GM12878 (cell line): ENCODE data around the gene CDKL1. TPM values are rescaled to one million over a fixed set of nuclear protein-coding genes. Genes with fewer than 3 reads are reported as not detected.

Experiments used
- ATAC-seq: fragments of 200-7000 bp; cut with Tn5 transposase; 3 replicates; pipeline ENCODE4 v1.9.1; 2020; ENCODE audit warnings: mild to moderate bottlenecking, moderate library complexity
- BruUV-seq: library from RNA; stranded (reverse); fragments of 400-500 nt; replicated peaks from 2 replicates; lab custom pipeline; 2021; lab: Mats Ljungman, UMichigan
- CTCF ChIA-PET: fragments of 300-600 bp; sonication (Branson Sonifier 250); formaldehyde crosslinking; extraction: SDS; loops from one replicate; lab custom pipeline; 2021; ENCODE audit warnings: inconsistent platforms; lab: Yijun Ruan, JAX
- POLR2A ChIA-PET: fragments of 350-600 bp; formaldehyde crosslinking; extraction: SDS; loops from one replicate; lab custom pipeline; 2021; ENCODE audit warnings: inconsistent platforms; lab: Charles Lee
- RAD21 ChIA-PET: fragments of 300-600 bp; sonication (Branson Sonifier 250); formaldehyde crosslinking; loops from one replicate; lab custom pipeline; 2023; ENCODE audit warnings: antibody characterized with exemption; ENCODE audit not compliant: unreplicated experiment; lab: Charles Lee
- SMC1A ChIA-PET: fragments of 300-600 bp; sonication (Branson Sonifier 250); formaldehyde crosslinking; loops from one replicate; lab custom pipeline; 2023; ENCODE audit not compliant: unreplicated experiment, uncharacterized antibody; lab: Charles Lee
- DNase-seq: peaks from one replicate; pipeline ENCODE4 v3.0.0-alpha.2; 2011; ENCODE audit warnings: low read depth, low spot score
- FAIRE-seq: peaks from 3 replicates; lab custom pipeline; 2011; peaks lifted over from hg19 to GRCh38; lab: Jason Lieb, UNC
- H2AFZ ChIP-seq: 2 replicates; pipeline ENCODE4 v1.6.0; 2011; ENCODE audit warnings: low read depth, low read length, control low read depth; ENCODE audit not compliant: control insufficient read depth
- H3K27ac ChIP-seq: 2 replicates; pipeline ENCODE4 v1.5.1; 2011; ENCODE audit warnings: control low read depth; ENCODE audit not compliant: control insufficient read depth, insufficient read depth
- H3K27me3 ChIP-seq, 2 experiments: replicated peaks in 1 of 2; 2 replicates each; pipeline versions ENCODE4 v1.6.0 to v1.6.1; 2011; ENCODE audit warnings: low read length in 1 of 2; ENCODE audit not compliant: control insufficient read depth in 2 of 2, insufficient read depth in 2 of 2
- H3K36me3 ChIP-seq, 2 experiments: 2 replicates each; pipeline ENCODE4 v1.5.1; 2011; ENCODE audit warnings: low read length in 1 of 2; ENCODE audit not compliant: control insufficient read depth in 2 of 2, insufficient read depth in 2 of 2
- H3K4me1 ChIP-seq: 2 replicates; pipeline ENCODE4 v1.6.1; 2011; ENCODE audit warnings: mild to moderate bottlenecking, low read length, moderate library complexity, mixed read lengths; ENCODE audit not compliant: control insufficient read depth, insufficient read depth
- H3K4me2 ChIP-seq: 2 replicates; pipeline ENCODE4 v1.6.0; 2011; ENCODE audit warnings: control low read depth; ENCODE audit not compliant: control insufficient read depth, insufficient read depth
- H3K4me3 ChIP-seq: fragments of 200-600 bp; sonication (generic); 2 replicates; pipeline ENCODE4 v1.5.1; 2016
- H3K79me2 ChIP-seq: 2 replicates; pipeline ENCODE4 v1.6.0; 2011; ENCODE audit warnings: low read length; ENCODE audit not compliant: control insufficient read depth, insufficient read depth
- H3K9ac ChIP-seq: 2 replicates; pipeline ENCODE4 v1.8.0; 2011; ENCODE audit warnings: low read length, control low read depth, mixed read lengths; ENCODE audit not compliant: control insufficient read depth, insufficient read depth
- H3K9me3 ChIP-seq: replicated peaks from 3 replicates; pipeline ENCODE4 v1.5.1; 2011; ENCODE audit warnings: mild to moderate bottlenecking, low read length; ENCODE audit not compliant: control insufficient read depth, insufficient read depth
- H4K20me1 ChIP-seq: 2 replicates; pipeline ENCODE4 v1.6.0; 2011; ENCODE audit not compliant: control insufficient read depth, insufficient read depth
- HDAC2 ChIP-seq: fragments of 200-600 bp; sonication (generic); IDR thresholded peaks from 2 replicates; pipeline ENCODE4 v1.6.1; 2017
- JUND ChIP-seq: IDR thresholded peaks from 2 replicates; pipeline ENCODE4 v1.6.1; 2012; ENCODE audit warnings: low read depth, mild to moderate bottlenecking, low read length, improper control_type of control experiment, moderate library complexity
- MEF2A ChIP-seq: IDR thresholded peaks from 2 replicates; pipeline ENCODE4 v1.6.1; 2011; ENCODE audit warnings: low read depth, mild to moderate bottlenecking, low read length, moderate library complexity; ENCODE audit not compliant: insufficient read depth
- MTA3 ChIP-seq: IDR thresholded peaks from 2 replicates; pipeline ENCODE4 v1.6.1; 2012; ENCODE audit warnings: low read length, inconsistent platforms, borderline replicate concordance
- RAD51 ChIP-seq: fragments of 450-650 bp; IDR thresholded peaks from 2 replicates; pipeline ENCODE4 v1.6.1; 2016; ENCODE audit warnings: moderate library complexity, mild to moderate bottlenecking, inconsistent platforms
- RB1 ChIP-seq: fragments of 450-650 bp; formaldehyde crosslinking; IDR thresholded peaks from 2 replicates; pipeline ENCODE4 v1.6.1; 2017; ENCODE audit warnings: mild to moderate bottlenecking, borderline replicate concordance
- SMAD1 ChIP-seq: fragments of 450-650 bp; IDR thresholded peaks from 2 replicates; pipeline ENCODE4 v1.6.1; 2018; ENCODE audit warnings: mild to moderate bottlenecking, low read depth; ENCODE audit not compliant: partially characterized antibody
- SMC3 ChIP-seq: IDR thresholded peaks from 2 replicates; pipeline ENCODE4 v1.6.1; 2011; ENCODE audit warnings: low read length, improper control_type of control experiment, borderline replicate concordance
- WGBS: methylation state at CpG from one replicate; pipeline ENCODE4 v1.1.6; 2016; ENCODE audit warnings: low lambda C conversion rate; ENCODE audit not compliant: insufficient replicate concordance, insufficient coverage; ENCODE audit errors: missing lambda C conversion rate; 5-methylcytosine and 5-hydroxymethylcytosine counted together
- in situ Hi-C: fragments of 300-500 bp; cut with MboI; formaldehyde crosslinking; loops from 9 replicates; pipeline ENCODE4 v1.14.3; 2018; ENCODE audit warnings: mixed read lengths
- intact Hi-C: fragments of 100-400 bp; cut with micrococcal nuclease; formaldehyde crosslinking; loops from one replicate; pipeline ENCODE4 v1.14.2; 2022; ENCODE audit not compliant: unreplicated experiment
- polyA plus RNA-seq, 11 experiments: library from polyadenylated mRNA; depleted of rRNA in 4 of 11; unstranded in 6 of 11; stranded (reverse) in 5 of 11; fragments of >200 nt; fragmentation: Nextera tagmentation in 4 of 11; fragmentation: Illumina TruSeq in 1 of 11; extraction: Ambion mirVana in 4 of 11; extraction: Trizol in 1 of 11; gene quantifications; 1 replicate in 1 of 11; 2 replicates in 10 of 11; pipeline versions ENCODE4 v1.2.1 to v1.2.3, GENCODE V29; 2011 to 2016; ENCODE audit warnings: inconsistent platforms in 2 of 11, missing spikeins in 2 of 11, low read depth in 1 of 11
- total RNA-seq, 4 experiments: library from RNA; depleted of rRNA in 3 of 4; stranded (reverse); fragments of >200 nt in 3 of 4; fragmentation: Illumina TruSeq in 1 of 4; extraction: Trizol in 1 of 4; gene quantifications; 2 replicates each; pipeline versions ENCODE4 v1.2.1 to v1.2.3, GENCODE V29; 2013 to 2021
- TF ChIP-seq, protein P1 (sequence below): fragments of 450-650 bp; IDR thresholded peaks from 2 replicates; pipeline ENCODE4 v1.6.1; 2017; ENCODE audit warnings: low read depth, mild to moderate bottlenecking, moderate library complexity
- TF ChIP-seq, protein P2 (sequence below): fragments of 450-650 bp; IDR thresholded peaks from 2 replicates; pipeline ENCODE4 v1.6.1; 2017; ENCODE audit warnings: antibody characterized with exemption, mild to moderate bottlenecking, moderate library complexity
- TF ChIP-seq, protein P3 (sequence below): IDR thresholded peaks from 2 replicates; pipeline ENCODE4 v1.6.1; 2012; ENCODE audit warnings: low read depth, low read length, improper control_type of control experiment

Gene CDKL1
- total and polyA plus RNA-seq, 10 of the 15 experiments (the other 5 are each of a cell fraction or from before 2014, with no cell fraction given), result 9.0 to 19.0 (median 11.1) TPM

DNA sequence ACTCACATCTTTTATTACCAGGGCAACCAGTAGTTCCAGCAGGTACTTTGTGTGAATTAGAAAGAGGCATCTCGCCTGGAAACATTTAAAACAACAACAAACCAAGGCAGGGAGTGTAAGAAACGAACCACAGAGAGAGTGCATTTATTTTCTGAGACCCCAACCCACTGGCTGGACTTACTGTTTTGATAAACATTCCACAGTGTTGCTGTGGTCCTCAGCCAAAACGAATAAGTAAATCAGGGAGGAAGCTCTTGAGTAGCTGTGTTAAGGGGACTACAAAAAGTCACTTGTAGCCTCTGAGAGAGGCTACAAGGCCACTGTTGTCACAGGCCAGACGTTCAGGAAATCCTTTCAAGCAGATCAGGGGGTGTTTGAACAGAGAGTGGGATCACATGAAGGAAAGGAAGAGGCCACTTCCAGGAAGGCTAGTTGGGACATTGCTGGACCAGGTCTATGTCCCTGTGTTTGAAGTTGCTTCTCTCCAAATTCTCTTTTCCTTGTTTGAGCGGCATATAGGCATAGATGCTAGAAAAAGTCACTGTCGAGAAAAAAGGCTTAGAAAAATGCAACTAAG is 50.7 kb downstream of the CDKL1 start (continued):
- TF ChIP-seq, protein P1, sequence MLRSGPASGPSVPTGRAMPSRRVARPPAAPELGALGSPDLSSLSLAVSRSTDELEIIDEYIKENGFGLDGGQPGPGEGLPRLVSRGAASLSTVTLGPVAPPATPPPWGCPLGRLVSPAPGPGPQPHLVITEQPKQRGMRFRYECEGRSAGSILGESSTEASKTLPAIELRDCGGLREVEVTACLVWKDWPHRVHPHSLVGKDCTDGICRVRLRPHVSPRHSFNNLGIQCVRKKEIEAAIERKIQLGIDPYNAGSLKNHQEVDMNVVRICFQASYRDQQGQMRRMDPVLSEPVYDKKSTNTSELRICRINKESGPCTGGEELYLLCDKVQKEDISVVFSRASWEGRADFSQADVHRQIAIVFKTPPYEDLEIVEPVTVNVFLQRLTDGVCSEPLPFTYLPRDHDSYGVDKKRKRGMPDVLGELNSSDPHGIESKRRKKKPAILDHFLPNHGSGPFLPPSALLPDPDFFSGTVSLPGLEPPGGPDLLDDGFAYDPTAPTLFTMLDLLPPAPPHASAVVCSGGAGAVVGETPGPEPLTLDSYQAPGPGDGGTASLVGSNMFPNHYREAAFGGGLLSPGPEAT, result no peak
- TF ChIP-seq HDAC2 (no peak), MTA3 (no peak)
- TF ChIP-seq, all 136 proteins: peak for 0

DNA sequence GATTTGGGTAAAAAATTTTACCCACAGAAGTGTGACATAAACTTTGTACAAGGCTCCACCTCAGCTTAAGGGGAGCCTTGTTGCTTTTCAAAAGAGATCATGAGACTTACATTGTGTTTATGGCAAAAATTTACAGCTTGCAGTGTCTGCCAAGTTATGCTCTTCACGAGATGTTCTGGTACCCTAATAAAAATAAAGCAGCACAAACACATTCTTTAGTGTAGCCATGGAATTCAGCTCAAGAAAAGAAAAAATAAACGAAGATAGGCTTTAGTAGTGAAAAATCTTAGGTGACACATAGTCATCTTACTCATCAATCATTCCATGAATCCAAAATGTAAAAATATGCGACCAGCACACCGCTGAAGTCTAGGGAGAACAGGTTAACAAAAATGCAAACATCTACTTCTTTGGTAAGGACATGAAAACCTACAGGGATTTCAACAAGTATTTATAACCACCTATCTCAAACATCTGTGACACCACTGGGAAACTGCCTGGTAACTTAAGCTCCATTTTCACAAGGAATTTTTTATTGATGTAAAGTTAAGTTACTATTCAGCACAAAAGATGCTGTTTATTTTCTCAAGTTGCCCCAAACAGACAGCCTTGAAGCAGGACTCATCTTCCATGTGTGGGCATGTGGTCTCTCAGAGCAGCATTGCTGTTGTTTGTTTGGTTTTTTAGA is 51.7 kb downstream of the CDKL1 start:
- Histone ChIP-seq H4K20me1 (no peaks in the 10 kb centered on the region), H3K4me1 (peaks cover 9% of the 10 kb centered on the region), H3K36me3 (peaks cover 0 to 4% of the 10 kb centered on the region in 2 experiments; a peak in 1 of 4 replicates), H3K27me3 (no peaks in the 10 kb centered on the region), H3K4me2 (no peak overlapping the region), H2AFZ (no peak overlapping the region)
- BruUV-seq, result no TSS peak
- intact Hi-C loops, result loop anchor here (10.0 kb wide), 1 partner anchor 420 kb away; no protein-coding TSS in a partner anchor
- DNase-seq, result no peak
- TF ChIP-seq, protein P2, sequence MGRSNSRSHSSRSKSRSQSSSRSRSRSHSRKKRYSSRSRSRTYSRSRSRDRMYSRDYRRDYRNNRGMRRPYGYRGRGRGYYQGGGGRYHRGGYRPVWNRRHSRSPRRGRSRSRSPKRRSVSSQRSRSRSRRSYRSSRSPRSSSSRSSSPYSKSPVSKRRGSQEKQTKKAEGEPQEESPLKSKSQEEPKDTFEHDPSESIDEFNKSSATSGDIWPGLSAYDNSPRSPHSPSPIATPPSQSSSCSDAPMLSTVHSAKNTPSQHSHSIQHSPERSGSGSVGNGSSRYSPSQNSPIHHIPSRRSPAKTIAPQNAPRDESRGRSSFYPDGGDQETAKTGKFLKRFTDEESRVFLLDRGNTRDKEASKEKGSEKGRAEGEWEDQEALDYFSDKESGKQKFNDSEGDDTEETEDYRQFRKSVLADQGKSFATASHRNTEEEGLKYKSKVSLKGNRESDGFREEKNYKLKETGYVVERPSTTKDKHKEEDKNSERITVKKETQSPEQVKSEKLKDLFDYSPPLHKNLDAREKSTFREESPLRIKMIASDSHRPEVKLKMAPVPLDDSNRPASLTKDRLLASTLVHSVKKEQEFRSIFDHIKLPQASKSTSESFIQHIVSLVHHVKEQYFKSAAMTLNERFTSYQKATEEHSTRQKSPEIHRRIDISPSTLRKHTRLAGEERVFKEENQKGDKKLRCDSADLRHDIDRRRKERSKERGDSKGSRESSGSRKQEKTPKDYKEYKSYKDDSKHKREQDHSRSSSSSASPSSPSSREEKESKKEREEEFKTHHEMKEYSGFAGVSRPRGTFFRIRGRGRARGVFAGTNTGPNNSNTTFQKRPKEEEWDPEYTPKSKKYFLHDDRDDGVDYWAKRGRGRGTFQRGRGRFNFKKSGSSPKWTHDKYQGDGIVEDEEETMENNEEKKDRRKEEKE, result no peak
- TF ChIP-seq, protein P3, sequence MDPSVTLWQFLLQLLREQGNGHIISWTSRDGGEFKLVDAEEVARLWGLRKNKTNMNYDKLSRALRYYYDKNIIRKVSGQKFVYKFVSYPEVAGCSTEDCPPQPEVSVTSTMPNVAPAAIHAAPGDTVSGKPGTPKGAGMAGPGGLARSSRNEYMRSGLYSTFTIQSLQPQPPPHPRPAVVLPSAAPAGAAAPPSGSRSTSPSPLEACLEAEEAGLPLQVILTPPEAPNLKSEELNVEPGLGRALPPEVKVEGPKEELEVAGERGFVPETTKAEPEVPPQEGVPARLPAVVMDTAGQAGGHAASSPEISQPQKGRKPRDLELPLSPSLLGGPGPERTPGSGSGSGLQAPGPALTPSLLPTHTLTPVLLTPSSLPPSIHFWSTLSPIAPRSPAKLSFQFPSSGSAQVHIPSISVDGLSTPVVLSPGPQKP, result no peak
- TF ChIP-seq JUND, result no peak
- no peak for TF ChIP-seq SMC3
- TF ChIP-seq SMAD1, result no peak
- no peak for TF ChIP-seq RAD51
- no peak for TF ChIP-seq MEF2A
- no peak for TF ChIP-seq RB1
- TF ChIP-seq, all 136 proteins: peak for 0
- ATAC-seq (no peak), FAIRE-seq (no peak)
- ChIA-PET SMC1A (interaction anchor here (0.6 to 4.0 kb wide), 13 partner anchors 11 to 432 kb away, joined by 3 to 24 read pairs (median 4); no protein-coding TSS in a partner anchor), RAD21 (interaction anchor here (0.7 to 1.8 kb wide), 8 partner anchors 10 to 515 kb away, joined by 3 to 7 read pairs (median 4); partner anchors contain the start of gene MAP4K5), CTCF (interaction anchor here (0.6 to 2.1 kb wide), 7 partner anchors 16 to 190 kb away, joined by 3 to 9 read pairs (median 4); partner anchors contain the start of gene L2HGDH), POLR2A (interaction anchor here (0.9 to 1.5 kb wide), 5 partner anchors 10 to 33 kb away, joined by 4 read pairs; partner anchors contain the start of genes DMAC2L and L2HGDH)
- WGBS, result 71% methylated on average over 4 of the region's 4 CpGs
- H3K79me2 ChIP-seq, result no peaks in the 10 kb centered on the region
- H3K4me3 ChIP-seq, result no peak overlapping the region
- no peak overlapping the region for H3K9ac ChIP-seq
- no peaks in the 10 kb centered on the region for H3K9me3 ChIP-seq
- H3K27ac ChIP-seq, result no peak overlapping the region
- in situ Hi-C loops, result no loop called here
